PFSK-1 (cell line): Measurements from ENCODE around the gene TMEM238L.

Experiments used
- FOXP2 ChIP-seq: optimal IDR thresholded peaks from 2 replicates; pipeline ENCODE3; 2011; ENCODE audit warnings: borderline replicate concordance, control low read depth, inconsistent platforms; ENCODE audit not compliant: insufficient read depth; ENCODE audit errors: extremely low read length, extremely low read depth
- POLR2AphosphoS5 ChIP-seq: IDR thresholded peaks from 2 replicates; pipeline ENCODE4 v1.6.1; 2012; ENCODE audit warnings: low read depth, mild to moderate bottlenecking, control low read depth, low read length, moderate library complexity
- SIN3A ChIP-seq: IDR thresholded peaks from 2 replicates; pipeline ENCODE4 v1.6.1; 2012; ENCODE audit warnings: mild to moderate bottlenecking, low read length, moderate library complexity, borderline replicate concordance; ENCODE audit not compliant: insufficient read depth
- TAF1 ChIP-seq: IDR thresholded peaks from 2 replicates; pipeline ENCODE4 v1.6.1; 2012; ENCODE audit warnings: low read length, control low read depth, borderline replicate concordance; ENCODE audit not compliant: insufficient read depth
- TF ChIP-seq, protein P1 (sequence below), 2 experiments: IDR thresholded peaks; 2 replicates each; pipeline versions ENCODE4 v1.6.1 to v1.8.0; 2011 to 2012; ENCODE audit warnings: low read depth in 2 of 2, low read length in 2 of 2, control low read depth in 1 of 2, inconsistent platforms in 1 of 2, mild to moderate bottlenecking in 1 of 2, moderate library complexity in 1 of 2; ENCODE audit not compliant: insufficient read depth in 1 of 2

TMEM238L gene

DNA sequence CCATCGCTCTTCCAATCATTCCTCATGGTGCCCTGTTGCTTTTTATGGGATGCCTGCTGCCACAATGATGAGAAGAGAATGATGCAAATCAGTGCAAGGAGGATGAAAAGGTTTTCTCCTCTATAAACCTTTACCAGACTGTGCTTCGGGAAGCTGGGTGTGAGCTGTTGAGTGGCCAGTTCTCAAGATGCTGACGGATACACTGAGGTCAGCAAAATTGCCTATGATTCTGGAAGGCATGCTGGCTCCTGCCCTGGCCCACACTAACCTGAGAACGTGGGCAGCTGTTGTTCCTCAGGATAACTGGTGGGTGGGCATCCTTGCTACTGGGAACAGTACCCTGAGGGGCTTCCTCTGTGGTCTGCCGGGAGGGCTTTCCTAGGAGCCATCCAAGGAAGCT is 34.8 kb upstream of the TMEM238L start:
- TF ChIP-seq TAF1 (no peak), FOXP2 (no peak), POLR2AphosphoS5 (no peak), SIN3A (no peak)
- TF ChIP-seq, protein P1, sequence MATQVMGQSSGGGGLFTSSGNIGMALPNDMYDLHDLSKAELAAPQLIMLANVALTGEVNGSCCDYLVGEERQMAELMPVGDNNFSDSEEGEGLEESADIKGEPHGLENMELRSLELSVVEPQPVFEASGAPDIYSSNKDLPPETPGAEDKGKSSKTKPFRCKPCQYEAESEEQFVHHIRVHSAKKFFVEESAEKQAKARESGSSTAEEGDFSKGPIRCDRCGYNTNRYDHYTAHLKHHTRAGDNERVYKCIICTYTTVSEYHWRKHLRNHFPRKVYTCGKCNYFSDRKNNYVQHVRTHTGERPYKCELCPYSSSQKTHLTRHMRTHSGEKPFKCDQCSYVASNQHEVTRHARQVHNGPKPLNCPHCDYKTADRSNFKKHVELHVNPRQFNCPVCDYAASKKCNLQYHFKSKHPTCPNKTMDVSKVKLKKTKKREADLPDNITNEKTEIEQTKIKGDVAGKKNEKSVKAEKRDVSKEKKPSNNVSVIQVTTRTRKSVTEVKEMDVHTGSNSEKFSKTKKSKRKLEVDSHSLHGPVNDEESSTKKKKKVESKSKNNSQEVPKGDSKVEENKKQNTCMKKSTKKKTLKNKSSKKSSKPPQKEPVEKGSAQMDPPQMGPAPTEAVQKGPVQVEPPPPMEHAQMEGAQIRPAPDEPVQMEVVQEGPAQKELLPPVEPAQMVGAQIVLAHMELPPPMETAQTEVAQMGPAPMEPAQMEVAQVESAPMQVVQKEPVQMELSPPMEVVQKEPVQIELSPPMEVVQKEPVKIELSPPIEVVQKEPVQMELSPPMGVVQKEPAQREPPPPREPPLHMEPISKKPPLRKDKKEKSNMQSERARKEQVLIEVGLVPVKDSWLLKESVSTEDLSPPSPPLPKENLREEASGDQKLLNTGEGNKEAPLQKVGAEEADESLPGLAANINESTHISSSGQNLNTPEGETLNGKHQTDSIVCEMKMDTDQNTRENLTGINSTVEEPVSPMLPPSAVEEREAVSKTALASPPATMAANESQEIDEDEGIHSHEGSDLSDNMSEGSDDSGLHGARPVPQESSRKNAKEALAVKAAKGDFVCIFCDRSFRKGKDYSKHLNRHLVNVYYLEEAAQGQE (IDR thresholded peaks at IDR 0.05; ENCODE audit: insufficient read depth in 1 of 2, low read depth in 2 of 2, low read length in 2 of 2): no peak

DNA sequence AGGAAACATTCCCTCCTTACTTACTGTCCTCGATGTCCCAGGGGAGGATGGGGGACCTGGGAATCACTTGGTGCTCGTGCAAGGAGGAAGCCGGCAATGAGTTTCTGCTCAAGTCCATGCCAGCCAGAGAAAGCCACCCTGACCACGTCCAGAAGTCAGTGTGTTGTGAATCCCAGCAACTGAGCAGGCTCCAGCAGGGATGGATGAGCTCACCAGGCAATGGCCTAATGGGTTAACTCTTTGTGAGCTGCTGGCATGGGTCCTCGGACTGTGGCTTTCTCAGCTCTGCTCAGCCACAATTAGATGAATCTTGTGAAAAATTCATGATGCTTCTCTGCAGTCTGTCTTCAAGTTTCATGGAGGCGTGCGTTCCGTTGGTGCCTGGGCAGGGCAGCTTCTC is 34.0 kb upstream of the TMEM238L start, which contains the start of gene PIRT:
PIRT (minus strand) TSS at position 167 of the 400 bp plus-strand sequence. CDS start 12,442 bp downstream, outside the sequence.
- TF ChIP-seq, protein P1 (IDR thresholded peaks at IDR 0.05; ENCODE audit: insufficient read depth in 1 of 2, low read depth in 2 of 2, low read length in 2 of 2): no peak
- no peak for TF ChIP-seq FOXP2

DNA sequence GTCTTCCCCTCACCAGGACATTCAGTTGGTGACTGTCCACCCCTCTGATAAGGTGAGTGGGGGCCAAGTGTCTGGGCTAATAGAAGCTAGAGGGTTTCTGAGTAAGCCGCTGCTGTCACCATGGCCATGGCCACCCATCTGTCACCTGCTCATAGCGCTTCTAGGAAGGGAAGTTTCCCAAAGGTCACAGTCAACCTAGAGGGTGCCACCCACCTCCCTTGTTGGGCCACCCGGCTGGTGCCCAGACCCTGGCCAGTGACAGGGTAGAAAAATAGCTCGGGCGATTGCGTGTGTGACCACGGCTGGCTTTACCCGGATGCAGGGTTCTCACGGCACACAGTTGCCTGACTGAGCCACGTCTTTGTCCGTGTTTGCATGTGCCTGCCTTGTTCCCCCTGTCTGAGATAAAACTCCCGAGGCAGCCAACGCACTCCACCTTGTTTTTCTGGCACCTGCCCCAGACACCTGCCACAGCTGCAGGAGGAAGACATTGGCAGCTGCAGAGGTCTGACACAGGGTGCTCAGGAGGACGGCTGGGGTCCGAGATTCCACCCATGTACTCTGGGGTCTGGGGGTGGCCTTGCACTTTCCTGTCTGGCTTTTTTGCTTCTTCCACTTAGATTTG is 33.2 kb upstream of the TMEM238L start:
- no peak for TF ChIP-seq SIN3A
- no peak for TF ChIP-seq TAF1

DNA sequence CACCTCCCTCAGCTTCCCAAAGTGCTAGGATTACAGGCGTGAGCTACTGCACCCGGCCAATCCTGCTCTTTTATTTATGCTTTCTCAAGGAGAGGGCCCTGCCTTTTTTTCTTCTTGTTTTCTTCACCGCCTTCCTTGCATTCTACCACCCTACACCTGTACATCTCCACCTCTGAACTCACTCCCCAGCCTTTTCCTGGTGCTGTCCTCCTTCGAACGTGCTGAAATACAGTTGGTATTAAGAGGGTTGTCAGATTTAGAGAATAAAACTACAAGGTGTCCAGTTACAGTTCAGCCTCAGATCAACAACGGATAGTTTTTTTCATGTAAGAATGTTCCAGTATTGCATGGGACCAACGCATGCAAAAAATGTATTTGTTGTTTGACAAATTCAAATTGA is 32.2 kb upstream of the TMEM238L start:
- no peak for TF ChIP-seq POLR2AphosphoS5
- TF ChIP-seq TAF1: no peak
- no peak for TF ChIP-seq FOXP2
- TF ChIP-seq, protein P1 (IDR thresholded peaks at IDR 0.05; ENCODE audit: insufficient read depth in 1 of 2, low read depth in 2 of 2, low read length in 2 of 2): peak in 1 of 2 experiments; percentile 58; a peak in 1 of 4 replicates

DNA sequence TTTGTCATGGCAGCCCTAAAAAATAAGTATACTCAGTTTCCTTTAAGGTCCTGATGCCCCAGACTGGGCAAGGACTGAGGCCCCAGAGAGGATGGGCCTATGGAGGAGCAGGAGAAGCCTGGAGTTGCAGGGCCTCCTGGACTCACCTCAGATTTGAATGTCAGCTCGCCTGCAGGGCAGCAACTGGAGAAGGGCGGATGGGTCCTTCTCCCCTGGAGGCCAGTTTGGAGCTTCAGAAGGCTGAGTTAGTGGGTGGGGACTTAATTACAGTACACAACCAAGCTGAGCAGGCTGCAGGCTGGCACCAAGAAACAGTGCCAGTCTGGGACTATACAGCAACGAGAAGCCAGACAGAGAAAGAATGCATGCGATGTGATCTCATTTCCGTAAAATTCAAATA is 27.8 kb upstream of the TMEM238L start:
- TF ChIP-seq, protein P1 (IDR thresholded peaks at IDR 0.05; ENCODE audit: insufficient read depth in 1 of 2, low read depth in 2 of 2, low read length in 2 of 2): no peak
- TF ChIP-seq FOXP2: no peak
- no peak for TF ChIP-seq POLR2AphosphoS5
- no peak for TF ChIP-seq TAF1
- TF ChIP-seq SIN3A: no peak
